ENCODE results near the gene ZNF77.
"Not testable (repeated sequence)": the region's sequence is repeated elsewhere in the genome, so short reads cannot be mapped to it uniquely, and the experiment has no call there.

ZNF77 gene

DNA sequence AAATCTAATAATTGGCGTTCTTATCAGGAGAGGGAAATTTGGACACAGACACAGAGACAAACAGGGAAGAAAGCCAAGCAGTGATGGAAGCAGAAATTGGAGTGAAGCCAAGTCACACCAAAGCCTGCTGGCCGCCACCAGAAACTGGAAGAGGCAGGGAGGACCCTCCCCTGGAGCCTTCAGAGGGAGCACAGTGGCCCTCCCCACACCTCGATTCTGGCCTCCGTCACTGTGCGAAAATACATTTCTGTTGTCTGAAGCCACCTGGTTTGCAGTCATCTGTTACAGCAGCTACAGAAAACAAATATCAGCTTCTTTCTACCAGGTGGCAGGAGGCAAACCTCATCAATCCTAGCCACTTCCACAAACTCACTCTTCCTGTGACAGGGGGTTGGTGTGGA is 24.3 kb upstream of the ZNF77 start:
- no peak for DNase-seq

- no peak for DNase-seq
These were observed 23.2 kb upstream of the ZNF77 start for GRCh38 chr19:2967972-2968371.

DNA sequence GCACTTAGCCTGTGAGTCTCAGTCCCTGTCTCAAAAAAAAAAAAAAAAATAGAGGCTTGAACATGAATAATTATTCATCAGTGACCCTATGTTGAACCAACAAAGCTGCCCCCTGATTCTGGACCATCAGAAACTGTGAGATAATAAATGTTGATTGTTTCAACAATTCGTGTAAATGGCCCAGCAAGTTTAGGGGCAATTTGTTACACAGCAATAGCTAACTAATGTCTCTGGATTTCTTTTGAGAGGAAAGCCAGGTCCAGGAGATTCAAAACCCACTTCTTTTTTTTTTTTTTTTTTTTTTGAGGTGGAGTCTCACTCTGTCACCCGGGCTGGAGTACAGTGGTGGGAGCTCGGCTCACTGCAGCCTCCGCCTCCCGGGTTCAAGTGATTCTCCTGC is 20.1 kb upstream of the ZNF77 start:
- no peak for DNase-seq

DNA sequence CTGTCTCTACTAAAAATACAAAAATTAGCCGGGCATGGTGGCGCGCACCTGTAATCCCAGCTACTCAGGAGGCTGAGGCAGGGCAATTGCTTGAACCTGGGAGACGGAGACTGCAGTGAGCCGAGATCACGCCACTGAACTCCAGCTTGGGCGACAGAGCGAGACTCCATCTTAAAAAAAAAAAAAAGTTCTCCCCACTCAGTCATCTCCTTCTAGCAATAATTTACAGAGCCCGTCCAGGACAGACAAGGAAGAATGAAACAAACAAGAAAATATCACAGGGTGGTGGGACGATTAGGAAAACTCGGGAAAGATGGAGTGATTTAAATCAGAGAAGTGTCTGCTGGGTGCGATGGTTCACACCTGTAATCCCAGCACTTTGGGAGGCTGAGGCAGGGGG is 18.9 kb upstream of the ZNF77 start:
- not testable (repeated sequence) for DNase-seq

DNA sequence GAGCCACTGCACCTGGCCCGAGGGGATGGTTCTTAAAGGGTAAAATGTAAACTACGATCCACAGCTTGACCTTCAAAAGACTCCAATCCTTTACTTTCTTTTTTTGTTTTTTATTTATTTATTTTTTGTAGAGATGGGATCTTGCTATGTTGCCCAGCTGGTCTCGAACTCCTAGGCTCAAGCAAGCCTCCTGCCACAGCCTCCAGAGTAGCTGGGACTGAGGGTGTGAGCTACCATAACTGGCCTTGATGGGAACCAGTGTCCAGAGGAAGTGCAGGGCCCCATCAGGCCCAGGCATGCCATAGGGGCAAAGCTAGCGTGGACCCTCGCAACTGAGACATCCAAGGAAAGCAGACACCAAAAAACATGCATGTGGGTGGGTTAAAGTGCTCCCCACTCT is 18.4 kb upstream of the ZNF77 start:
- DNase-seq: no peak

DNA sequence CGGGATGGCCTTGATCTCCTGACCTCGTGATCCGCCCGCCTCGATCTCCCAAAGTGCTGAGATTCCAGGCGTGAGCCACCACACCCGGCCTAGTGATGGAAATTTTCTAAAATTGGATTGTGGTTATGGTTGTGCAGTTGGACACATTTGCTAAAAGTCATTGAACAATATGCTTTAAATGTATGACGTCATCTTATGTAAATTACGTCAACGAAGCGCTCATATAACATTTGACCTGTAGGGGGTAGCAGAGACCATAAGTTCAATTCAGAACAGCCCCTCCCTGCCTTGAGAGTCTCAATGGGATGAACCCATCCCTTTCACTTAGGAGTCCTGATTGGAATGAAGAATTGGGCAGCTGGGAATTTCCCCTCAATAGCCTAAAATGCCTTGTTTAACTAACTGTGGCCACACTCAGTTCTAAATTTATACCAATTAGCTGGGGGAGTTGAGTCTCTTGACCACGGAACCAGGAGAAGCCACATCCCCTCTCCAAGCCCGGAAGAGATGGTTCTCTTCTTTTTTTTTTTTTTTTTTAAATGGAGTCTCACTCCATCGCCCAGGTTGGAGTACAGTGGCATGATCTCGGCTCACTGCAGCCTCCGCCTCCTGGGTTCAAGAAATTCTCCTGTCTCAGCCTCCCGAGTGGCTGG is 17.4 kb upstream of the ZNF77 start:
- DNase-seq: peak; percentile 29

GRCh38 chr19:2960120-2960519 is 15.3 kb upstream of the ZNF77 start:
- no peak for DNase-seq

- no peak for DNase-seq
These were observed 12.4 kb upstream of the ZNF77 start for GRCh38 chr19:2957160-2957559.

GRCh38 chr19:2952953-2953481 is 8.2 kb upstream of the ZNF77 start:
- DNase-seq: no peak

DNA sequence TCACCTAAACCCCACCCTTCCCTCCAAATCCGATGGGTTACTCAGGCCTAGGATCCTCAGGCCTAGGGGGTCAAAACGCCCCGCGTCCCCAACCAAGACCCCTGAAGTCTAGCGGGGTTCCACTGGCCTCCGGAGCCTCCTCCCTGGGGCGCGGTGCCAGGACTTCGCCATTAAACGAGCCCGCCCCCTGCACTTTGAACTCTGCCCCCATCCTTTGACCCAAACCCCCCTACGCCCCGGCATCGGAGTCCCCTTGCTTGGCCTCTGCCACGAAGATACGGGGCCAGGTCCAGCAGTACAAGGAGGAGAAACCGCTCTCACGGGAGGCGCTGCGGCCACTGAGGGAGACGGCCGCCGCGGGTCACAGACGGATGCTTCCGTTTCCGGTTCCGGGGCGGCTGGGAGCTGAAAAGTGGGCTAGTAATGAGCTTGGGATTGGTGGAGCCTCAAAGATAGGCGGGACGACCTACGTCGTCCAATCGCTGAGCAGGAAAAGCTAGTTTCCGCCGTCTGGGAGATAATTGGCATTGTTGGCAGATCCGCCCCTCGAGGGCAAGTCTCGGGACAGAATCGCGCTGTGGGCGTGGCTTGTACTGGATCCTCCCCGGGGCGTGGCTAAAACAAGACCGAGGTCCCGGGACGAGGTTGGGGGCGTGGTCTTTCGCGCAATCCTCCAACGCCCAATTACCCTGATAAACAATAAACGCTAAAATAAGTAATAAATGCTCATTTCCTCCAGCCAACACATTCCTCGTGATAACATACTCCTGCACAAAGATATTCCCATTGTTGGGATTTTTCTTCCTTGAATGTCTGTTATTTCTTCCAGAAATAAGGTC is 5.7 kb upstream of the ZNF77 start:
- peak; percentile 100 for DNase-seq

GRCh38 chr19:2949939-2950285 is 5.1 kb upstream of the ZNF77 start:
- DNase-seq: no peak

- DNase-seq: no peak
These were observed 909 bp upstream of the ZNF77 start for GRCh38 chr19:2945575-2946184.

GRCh38 chr19:2944403-2944774 is 382 bp downstream of the ZNF77 start:
- no peak for DNase-seq

GRCh38 chr19:2942928-2943640 is 1.7 kb downstream of the ZNF77 start:
- no peak for DNase-seq

GRCh38 chr19:2935863-2936262 is 8.9 kb downstream of the ZNF77 start:
- not testable (repeated sequence) for DNase-seq

DNA sequence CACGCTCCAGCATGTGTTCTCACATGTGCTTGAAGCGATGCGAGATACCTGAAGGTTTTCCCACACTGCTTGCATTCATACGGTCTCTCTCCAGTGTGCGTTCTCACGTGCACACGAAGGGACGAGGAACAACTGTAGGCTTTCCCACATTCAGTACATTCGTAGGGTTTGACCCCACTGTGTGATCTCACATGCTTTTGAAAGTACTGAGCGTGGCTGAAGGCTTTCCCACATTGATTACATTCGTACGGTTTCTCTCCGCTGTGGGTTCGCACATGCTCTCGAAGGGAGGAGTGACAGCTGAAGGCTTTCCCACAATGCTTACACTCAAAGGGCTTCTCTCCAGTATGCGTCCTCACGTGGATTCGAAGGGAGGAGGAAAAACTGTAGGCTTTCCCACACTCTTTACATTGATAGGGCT is 11.3 kb downstream of the ZNF77 start:
- no peak for DNase-seq

GRCh38 chr19:2927032-2927430 is 17.7 kb downstream of the ZNF77 start:
- DNase-seq: no peak

- DNase-seq: no peak
These were observed 18.3 kb downstream of the ZNF77 start for GRCh38 chr19:2926341-2927031.

DNA sequence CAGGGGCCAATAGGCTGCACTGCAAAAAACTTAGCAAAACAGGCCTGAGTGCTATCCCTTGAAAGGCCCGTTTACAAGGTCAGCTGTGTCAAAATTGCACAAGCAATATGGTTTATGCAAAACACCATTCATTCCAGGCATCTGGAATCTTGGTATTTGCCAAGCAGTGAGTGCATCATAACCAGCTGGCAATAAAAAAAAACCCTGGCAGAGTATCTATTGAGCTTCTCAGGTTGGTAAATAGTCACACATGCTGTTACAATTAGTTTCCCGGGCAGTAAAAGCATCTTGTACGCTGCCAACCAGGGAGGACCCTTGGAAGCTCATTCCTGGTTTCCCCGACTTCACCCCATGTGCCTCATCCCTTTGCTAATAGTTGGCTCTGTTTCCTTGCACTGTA is 21.3 kb downstream of the ZNF77 start:
- DNase-seq: no peak

- DNase-seq: no peak
These were observed 21.8 kb downstream of the ZNF77 start for GRCh38 chr19:2922987-2923386.

DNA sequence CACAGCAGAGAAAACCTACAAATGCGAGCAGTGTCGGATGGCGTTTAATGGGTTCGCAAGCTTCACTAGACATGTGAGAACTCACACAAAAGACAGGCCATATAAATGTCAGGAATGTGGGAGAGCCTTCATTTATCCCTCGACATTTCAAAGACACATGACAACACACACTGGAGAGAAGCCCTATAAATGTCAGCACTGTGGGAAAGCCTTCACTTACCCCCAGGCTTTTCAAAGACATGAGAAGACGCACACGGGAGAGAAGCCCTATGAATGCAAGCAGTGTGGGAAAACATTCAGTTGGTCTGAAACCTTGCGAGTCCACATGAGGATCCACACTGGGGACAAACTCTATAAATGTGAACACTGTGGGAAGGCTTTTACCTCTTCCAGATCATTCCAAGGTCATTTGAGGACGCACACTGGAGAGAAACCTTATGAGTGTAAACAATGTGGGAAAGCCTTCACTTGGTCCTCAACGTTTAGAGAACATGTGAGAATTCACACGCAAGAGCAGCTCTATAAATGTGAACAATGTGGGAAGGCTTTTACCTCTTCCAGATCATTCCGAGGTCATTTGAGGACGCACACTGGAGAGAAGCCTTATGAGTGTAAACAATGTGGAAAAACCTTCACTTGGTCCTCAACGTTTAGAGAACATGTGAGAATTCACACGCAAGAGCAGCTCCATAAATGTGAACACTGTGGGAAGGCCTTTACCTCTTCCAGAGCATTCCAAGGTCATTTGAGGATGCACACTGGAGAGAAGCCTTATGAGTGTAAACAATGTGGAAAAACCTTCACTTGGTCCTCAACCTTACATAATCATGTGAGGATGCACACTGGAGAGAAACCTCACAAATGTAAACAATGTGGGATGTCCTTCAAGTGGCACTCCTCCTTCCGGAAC is 27.2 kb downstream of the ZNF77 start:
- DNase-seq: no peak

DNA sequence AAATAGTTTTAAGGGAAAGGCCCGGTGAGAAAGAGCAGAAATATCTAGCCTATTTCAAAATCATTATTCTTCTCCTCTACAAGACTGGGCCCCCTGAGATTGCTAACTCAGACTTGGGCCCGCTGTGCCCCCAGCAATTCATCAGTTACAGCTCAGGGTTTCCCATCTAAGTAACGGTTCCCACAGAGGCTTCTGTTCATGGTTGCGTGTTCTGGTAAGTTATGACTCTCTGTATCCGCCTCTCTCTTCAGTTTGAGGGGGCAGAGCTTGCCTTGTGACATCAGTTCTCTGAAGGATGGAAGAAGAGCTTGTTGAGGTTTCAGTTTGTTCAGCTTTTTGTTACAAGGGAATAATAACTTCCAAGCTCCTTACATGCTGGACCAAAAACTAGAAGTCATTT is 32.5 kb downstream of the ZNF77 start:
- no peak for DNase-seq

All from activated CD8-positive, alpha-beta memory T cell treated with anti-CD3 and anti-CD28 coated beads, Interleukin-2, amount 50 U/mL, for 4 hours (primary cell).